Aorta (tissue), 5 donors: ENCODE results near the gene VAMP8. TPM values are rescaled to one million over a fixed set of nuclear protein-coding genes. Genes with fewer than 3 reads are reported as not detected.

Experiments used
- ATAC-seq: fragments of 200-7000 bp; cut with Tn5 transposase; one replicate; pipeline ENCODE4 v1.9.1; 2022; ENCODE audit warnings: moderate library complexity; ENCODE audit not compliant: low FRiP score
- DNase-seq, 2 donors: peaks; one replicate each; pipeline ENCODE4 v3.0.0-alpha.2; 2020
- H3K27ac ChIP-seq, 2 donors: one replicate each; pipeline ENCODE4 v1.5.1; 2013; ENCODE audit warnings: low read length in 2 of 2, mild to moderate bottlenecking in 2 of 2, moderate library complexity in 2 of 2, control low read depth in 1 of 2, inconsistent platforms in 1 of 2, low read depth in 1 of 2
- H3K27me3 ChIP-seq, 2 donors: one replicate each; pipeline ENCODE4 v1.6.1; 2013; ENCODE audit warnings: control low read depth in 1 of 2, low read length in 1 of 2, mild to moderate bottlenecking in 1 of 2, moderate library complexity in 1 of 2; ENCODE audit not compliant: insufficient read depth in 2 of 2, control insufficient read depth in 1 of 2
- H3K36me3 ChIP-seq, 2 donors: one replicate each; pipeline ENCODE4 v1.6.1; 2013; ENCODE audit warnings: control low read depth in 1 of 2, low read length in 1 of 2, mild to moderate bottlenecking in 1 of 2; ENCODE audit not compliant: insufficient read depth in 2 of 2, control insufficient read depth in 1 of 2
- H3K4me1 ChIP-seq, 2 donors: one replicate each; pipeline ENCODE4 v1.6.1; 2013; ENCODE audit warnings: low read length in 2 of 2, control low read depth in 1 of 2, mild to moderate bottlenecking in 1 of 2, moderate library complexity in 1 of 2; ENCODE audit not compliant: insufficient read depth in 2 of 2, control insufficient read depth in 1 of 2
- H3K4me3 ChIP-seq, 2 donors: one replicate each; pipeline ENCODE4 v1.5.1; 2013; ENCODE audit warnings: low read length in 2 of 2, control low read depth in 1 of 2, mild to moderate bottlenecking in 1 of 2
- H3K9me3 ChIP-seq: one replicate; pipeline ENCODE4 v1.6.1; 2013; ENCODE audit warnings: mild to moderate bottlenecking, low read length; ENCODE audit not compliant: control insufficient read depth
- WGBS, 2 donors: extraction: QIAGEN DNeasy Blood & Tissue Kit; methylation state at CpG; one replicate each; pipeline ENCODE4 v1.1.7; 2013; 5-methylcytosine and 5-hydroxymethylcytosine counted together
- intact Hi-C, 2 donors: fragments of 100-400 bp; cut with DNase I; formaldehyde crosslinking; loops; one replicate each; pipeline versions ENCODE4 v1.14.2 to v1.15.0; 2022
- polyA plus RNA-seq, 2 donors: library from polyadenylated mRNA; stranded (reverse); fragments of 200-250 nt; gene quantifications; one replicate each; pipeline ENCODE4 v1.2.3, GENCODE V29; 2013
- total RNA-seq, 2 donors: library from RNA; stranded (reverse); fragmentation: NEBNext Ultra II Directional; extraction: Animal tissue kit (Norgen Biotek cat#: 25700); gene quantifications; one replicate each; pipeline ENCODE4 v1.2.1, GENCODE V29; 2021
- donor health status: healthy with polysubstance abuse.
- donor health status: Bipolar disorder and iron deficiency.
- donor health status: DM: no; HTN: no; CAD: no.
- donor health status: DM: no; HTN: no; CAD: no.
- donor health status: DM: yes; HTN: yes; CAD: no.

VAMP8 gene
- total and polyA plus RNA-seq, 4 donors: 23.9 to 256 (median 42.0) TPM

DNA sequence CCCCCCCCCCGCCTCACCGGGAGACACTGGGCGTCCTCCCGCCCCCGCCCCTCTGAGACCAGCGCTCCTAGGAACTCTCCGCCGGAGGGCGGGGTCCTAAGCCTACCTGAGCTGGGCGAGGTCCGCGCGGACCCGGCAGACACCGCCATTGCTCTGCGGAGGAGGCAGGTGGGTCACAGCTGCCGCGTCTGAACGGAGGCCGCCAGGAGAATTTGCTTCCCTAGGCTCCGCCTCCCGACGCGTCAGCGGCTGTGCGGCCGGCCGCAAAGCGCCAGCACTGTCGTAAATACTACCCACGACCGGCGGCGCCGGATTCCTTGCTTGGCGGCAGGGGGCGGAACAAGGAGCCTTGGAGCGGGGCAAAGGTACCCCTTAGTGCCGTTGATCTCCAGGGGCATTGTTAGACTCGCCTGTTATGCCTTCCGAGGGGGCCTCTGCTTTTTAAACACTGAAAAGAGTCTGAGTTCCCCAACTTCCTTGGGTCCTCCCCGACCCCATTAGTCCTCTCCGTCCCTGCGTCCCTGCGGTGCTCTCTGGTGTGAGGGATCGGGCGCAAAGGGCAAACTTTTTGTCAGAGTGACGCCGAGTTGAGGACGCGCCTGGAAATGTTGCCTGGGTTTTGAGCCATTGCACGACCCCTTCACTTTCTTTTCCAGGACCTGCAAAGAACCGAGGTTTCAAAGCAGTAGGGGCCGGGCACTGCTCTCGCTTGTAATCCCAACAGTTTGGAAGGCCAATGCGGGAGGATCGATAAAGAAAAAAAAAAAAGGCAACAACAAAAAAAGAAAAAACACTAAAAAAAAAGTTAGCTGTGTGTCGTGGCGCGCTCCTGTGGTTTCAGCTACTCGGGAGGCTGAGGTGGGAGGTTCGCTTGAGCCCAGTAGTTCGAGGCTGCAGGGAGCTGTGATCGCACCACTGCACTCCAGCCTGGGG is 15.8 kb upstream of the VAMP8 start, which contains the start of gene GGCX:
GGCX (minus strand) TSS at position 214 of the 933 bp plus-strand sequence; CDS start at position 149, 65 bp downstream.
- DNase-seq (peak; percentile 97 to 99), ATAC-seq (peak; percentile 98)
- no peaks in the 10 kb centered on the region for H3K9me3 ChIP-seq
- intact Hi-C loops: loop anchor here (5.0 kb wide), 2 partner anchors 41 to 56 kb away; partner anchors contain the start of genes TMEM150A (in 2 of the 2) and USP39 (in 1 of the 2)
- no peaks in the 10 kb centered on the region for H3K27me3 ChIP-seq
- H3K4me1 ChIP-seq: no peaks in the 10 kb centered on the region
- 2 to 3% methylated on average over 60 to 64 of the region's 64 CpGs for WGBS, 2 donors
- no peaks in the 10 kb centered on the region for H3K36me3 ChIP-seq
- peak within 1 kb of the TSS; percentile 63 to 76 for H3K4me3 ChIP-seq
- H3K27ac ChIP-seq: peak within 1 kb of the TSS in 1 of 2 donors; percentile 39

DNA sequence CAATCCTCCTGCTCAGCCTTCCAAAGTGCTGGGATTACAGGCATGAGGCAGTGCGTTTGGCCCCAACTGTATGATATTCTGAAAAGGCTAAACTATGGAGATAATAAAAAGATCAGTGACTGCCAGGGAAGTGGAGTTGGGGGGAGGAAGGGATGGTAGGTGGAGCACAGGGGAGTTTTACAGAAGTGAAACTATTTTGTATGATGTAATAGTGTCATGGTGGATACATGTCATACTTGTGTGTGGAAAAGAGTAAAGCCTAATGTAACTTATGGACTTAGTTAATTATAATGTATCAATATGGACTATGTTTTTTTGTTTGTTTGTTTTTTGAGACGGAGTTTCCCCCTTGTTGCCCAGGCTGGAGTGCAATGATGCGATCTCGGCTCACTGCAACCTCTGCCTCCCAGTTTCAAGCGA is 13.2 kb upstream of the VAMP8 start:
- no peaks in the 10 kb centered on the region for H3K27me3 ChIP-seq
- DNase-seq: no peak
- H3K9me3 ChIP-seq: no peaks in the 10 kb centered on the region
- ATAC-seq: no peak
- H3K4me1 ChIP-seq: no peaks in the 10 kb centered on the region
- H3K36me3 ChIP-seq: no peaks in the 10 kb centered on the region
- no peak overlapping the region for H3K27ac ChIP-seq
- WGBS, 2 donors: 89 to 90% methylated on average over 5 of the region's 5 CpGs
- H3K4me3 ChIP-seq: no peak overlapping the region
- intact Hi-C loops: loop anchor here (5.0 kb wide), 2 partner anchors 38 to 53 kb away; partner anchors contain the start of genes TMEM150A (in 2 of the 2) and USP39 (in 1 of the 2)

DNA sequence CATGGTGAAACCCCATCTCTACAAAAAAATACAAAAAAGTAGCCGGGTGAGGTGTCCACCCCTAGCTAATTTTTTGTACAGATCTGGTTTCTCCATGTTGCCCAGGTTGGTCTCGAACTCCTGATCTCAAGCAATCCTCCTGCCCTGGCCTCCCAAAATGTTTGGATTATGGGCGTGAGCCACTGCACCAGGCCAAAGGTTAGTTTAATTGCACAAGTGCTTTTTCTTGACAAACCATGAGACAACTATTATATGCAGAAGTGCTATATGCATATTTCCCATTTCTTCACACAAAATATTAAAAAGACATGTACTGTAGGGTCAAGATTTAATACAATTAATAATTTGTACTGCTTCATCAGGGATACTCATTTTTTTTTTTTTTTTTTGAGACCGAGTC is 11.1 kb upstream of the VAMP8 start:
- Histone ChIP-seq H3K27ac (no peak overlapping the region), H3K9me3 (no peaks in the 10 kb centered on the region), H3K4me3 (no peak overlapping the region), H3K27me3 (no peaks in the 10 kb centered on the region), H3K4me1 (no peaks in the 10 kb centered on the region), H3K36me3 (no peaks in the 10 kb centered on the region)
- intact Hi-C loops: no loop called here
- 74 to 86% methylated on average over 4 of the region's 4 CpGs for WGBS, 2 donors
- DNase-seq (no peak), ATAC-seq (no peak)

DNA sequence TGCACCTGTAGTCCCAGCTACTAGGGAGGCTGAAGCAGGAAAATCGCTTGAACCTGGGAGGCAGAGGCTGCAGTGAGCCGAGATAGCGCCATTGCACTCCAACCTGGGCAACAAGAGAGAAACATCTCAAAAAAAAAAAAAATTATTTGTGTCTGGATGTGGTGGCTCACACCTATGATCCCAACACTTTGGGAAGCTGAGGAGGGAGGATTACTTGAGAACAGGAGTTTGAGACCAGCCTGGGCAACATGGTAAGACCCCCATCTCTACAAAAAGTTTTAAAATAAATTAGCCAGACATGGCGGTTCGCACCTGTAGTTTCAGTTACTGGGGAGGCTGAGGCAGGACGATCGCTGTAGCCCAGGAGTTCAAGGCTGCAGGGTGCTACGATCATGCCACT is 1.6 kb upstream of the VAMP8 start:
- no peaks in the 10 kb centered on the region for H3K4me1 ChIP-seq
- H3K9me3 ChIP-seq: no peaks in the 10 kb centered on the region
- intact Hi-C loops: no loop called here
- ATAC-seq: no peak
- no peak overlapping the region for H3K4me3 ChIP-seq
- no peaks in the 10 kb centered on the region for H3K36me3 ChIP-seq
- no peak overlapping the region for H3K27ac ChIP-seq
- peaks cover 0 to 2% of the 10 kb centered on the region in 2 donors for H3K27me3 ChIP-seq
- no peak for DNase-seq
- WGBS, 2 donors: 82 to 86% methylated on average over 8 of the region's 8 CpGs

DNA sequence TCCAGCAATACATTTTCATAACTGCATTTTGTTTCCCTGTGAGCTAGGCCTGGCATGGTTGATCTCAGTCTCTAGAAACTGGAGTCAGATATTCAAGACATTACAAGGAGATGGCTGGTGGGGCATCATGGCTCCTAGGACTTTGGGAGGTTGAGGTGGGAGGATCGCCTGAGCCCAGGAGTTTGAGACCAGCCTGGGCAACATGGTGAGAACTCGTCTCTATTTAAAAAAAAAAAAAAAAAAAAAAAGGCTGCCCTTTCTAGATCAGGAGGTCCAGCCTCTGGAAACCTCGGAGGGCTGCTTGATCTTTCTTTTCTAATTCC is 362 bp upstream of the VAMP8 start:
- intact Hi-C loops: no loop called here
- Histone ChIP-seq H3K27ac (no peak overlapping the region), H3K4me1 (no peaks in the 10 kb centered on the region), H3K4me3 (no peak overlapping the region), H3K36me3 (no peaks in the 10 kb centered on the region), H3K27me3 (no peaks in the 10 kb centered on the region), H3K9me3 (no peaks in the 10 kb centered on the region)
- 78 to 80% methylated on average over 3 of the region's 3 CpGs for WGBS, 2 donors
- ATAC-seq (no peak), DNase-seq (no peak)

- no peaks in the 10 kb centered on the region for H3K36me3 ChIP-seq
- H3K4me3 ChIP-seq: no peak overlapping the region
- intact Hi-C loops: no loop called here
- no peaks in the 10 kb centered on the region for H3K9me3 ChIP-seq
- no peak overlapping the region for H3K27ac ChIP-seq
- 65 to 75% methylated on average over 19 of the region's 19 CpGs for WGBS, 2 donors
- ATAC-seq (peak; percentile 78), DNase-seq (peak in 1 of 2 donors; percentile 86)
- no peaks in the 10 kb centered on the region for H3K4me1 ChIP-seq
- H3K27me3 ChIP-seq: no peaks in the 10 kb centered on the region
Measured at GRCh38 chr2:85578243-85579180, 1.1 kb downstream of the VAMP8 start.

DNA sequence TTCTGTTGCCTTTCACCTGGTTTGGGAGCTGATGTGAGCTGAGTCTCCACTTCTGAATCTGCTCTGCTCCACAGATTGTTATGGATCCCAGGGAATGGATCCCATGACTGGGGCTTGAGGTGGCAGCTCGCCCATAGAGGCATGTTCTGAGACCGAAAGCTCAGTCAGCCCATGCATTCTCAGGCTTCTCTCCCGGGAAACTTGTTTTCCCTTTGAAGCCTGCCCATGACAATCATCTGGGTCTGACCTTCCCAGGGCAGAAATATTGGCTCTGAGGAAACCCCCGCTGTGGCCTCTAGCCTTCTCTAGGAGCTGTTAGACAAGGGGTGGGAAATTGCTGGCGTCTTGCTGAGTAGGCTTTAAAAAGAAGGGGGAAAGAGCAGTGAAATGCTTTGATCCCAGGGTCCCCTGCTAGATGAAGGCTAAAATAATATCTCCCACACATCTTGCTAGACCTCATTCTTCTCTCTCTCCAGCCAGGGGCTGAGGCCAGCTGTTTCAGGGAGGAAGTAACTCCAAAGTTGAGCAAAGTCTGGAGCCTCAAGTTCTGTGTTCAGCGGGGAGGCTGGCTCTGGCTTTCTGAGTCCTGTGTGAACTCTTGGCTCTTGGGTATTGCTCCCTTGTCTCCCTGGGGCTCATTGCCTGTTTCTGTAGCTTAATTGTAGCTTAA is 2.0 kb downstream of the VAMP8 start:
- Histone ChIP-seq H3K9me3 (no peaks in the 10 kb centered on the region), H3K27ac (no peak overlapping the region), H3K36me3 (no peaks in the 10 kb centered on the region), H3K4me3 (no peak overlapping the region), H3K27me3 (no peaks in the 10 kb centered on the region), H3K4me1 (no peaks in the 10 kb centered on the region)
- WGBS, 2 donors: 39 to 52% methylated on average over 6 of the region's 6 CpGs
- intact Hi-C loops: no loop called here
- DNase-seq (peak in 1 of 2 donors; percentile 66), ATAC-seq (no peak)

DNA sequence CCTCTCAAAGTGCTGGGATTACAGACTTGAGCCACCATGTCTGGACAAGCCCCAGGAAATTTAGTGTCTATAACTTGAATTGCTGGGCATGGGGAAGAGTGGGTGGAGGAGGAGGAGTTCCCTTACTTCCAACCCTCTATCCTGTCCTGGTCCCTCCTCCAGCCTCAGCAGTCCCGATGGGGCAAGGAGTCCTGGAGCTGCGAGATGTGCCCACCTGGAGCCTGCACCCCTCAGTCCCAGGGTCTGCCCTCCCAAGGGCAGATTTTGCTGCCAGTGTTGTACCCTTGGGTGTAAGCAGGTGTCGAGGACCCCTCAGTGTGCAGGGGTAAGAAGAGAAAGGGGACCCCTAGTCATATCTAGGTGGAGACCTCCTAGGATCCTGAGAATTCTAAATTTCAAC is 2.8 kb downstream of the VAMP8 start:
- ATAC-seq (no peak), DNase-seq (no peak)
- H3K4me1 ChIP-seq: no peaks in the 10 kb centered on the region
- H3K9me3 ChIP-seq: no peaks in the 10 kb centered on the region
- WGBS, 2 donors: 83 to 87% methylated on average over 3 of the region's 3 CpGs
- no peak overlapping the region for H3K4me3 ChIP-seq
- no peaks in the 10 kb centered on the region for H3K36me3 ChIP-seq
- H3K27ac ChIP-seq: no peak overlapping the region
- H3K27me3 ChIP-seq: no peaks in the 10 kb centered on the region
- intact Hi-C loops: no loop called here
